Pericardium fibroblast (primary cell): ENCODE results near the gene GPR153. TPM values are rescaled to one million over a fixed set of nuclear protein-coding genes. Genes with fewer than 3 reads are reported as not detected.

ENCODE experiments used
- total RNA-seq: library from RNA; depleted of rRNA; stranded (reverse); fragments of >200 nt; gene quantifications from 2 replicates; pipeline ENCODE4 v1.2.3, GENCODE V29; 2015

Gene GPR153
- 24.6 and 27.2 TPM in 2 replicates for total RNA-seq

DNA sequence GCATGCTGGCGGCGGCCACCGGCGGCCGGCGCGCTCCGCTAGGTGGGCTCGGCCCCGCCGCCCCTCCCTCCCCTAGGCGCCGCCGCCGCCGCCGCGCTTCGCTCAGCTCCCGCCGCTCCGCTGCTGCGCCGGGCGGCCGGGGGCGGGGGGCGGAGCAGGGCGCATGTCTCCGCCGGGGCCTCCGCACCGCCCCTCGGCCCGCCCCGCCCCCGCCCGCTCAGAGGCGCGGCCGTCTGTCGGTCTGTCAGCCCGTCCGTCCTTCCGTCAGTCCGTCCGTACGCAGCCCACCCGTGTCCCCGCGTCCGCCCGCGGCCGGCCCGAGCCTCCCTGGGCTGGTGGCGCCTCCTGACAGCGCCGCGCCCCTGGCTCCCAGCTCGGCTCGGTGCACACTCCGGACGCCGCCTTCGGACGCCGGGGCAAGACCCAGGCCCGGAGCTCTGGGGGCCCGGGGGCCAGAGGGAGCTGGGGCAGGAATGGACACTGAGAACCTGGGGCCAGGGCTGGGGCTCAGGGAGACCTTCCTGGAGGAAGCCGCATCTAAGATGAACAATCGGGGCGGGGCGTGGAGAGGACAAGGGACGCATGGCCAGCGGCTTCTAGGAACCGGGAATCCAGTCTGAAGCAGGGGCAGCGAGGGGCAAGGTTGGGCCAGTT is at the start of gene GPR153:
Gene GPR153, minus strand, starts transcription at position 138 of the 654 bp plus-strand sequence. CDS start 6,193 bp downstream, outside the sequence.

DNA sequence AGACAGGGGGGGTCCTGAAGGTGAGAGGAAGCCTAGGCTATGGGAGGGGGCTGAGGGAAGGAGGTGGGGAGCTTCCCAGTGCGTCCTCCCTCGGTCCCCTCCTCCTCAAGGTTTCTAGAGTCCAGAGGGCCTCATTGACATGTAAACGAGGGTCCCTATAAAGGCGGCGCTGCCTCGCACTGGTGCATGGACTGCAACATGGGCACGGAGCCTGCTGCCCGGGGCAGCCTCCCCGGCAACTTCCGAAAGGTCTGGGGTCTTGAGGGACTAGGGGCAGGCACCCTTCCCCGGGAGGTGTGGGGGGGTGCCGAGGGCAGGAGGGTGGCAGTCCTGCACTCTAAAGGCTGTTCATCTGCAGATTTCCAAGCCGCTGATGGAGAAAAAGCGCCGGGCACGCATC is 16.9 kb downstream of the GPR153 start, which contains the start of gene HES3:
Gene HES3, plus strand, starts transcription at position 187 of the 400 bp plus-strand sequence. Its CDS starts 187 bp downstream, at position 374.

DNA sequence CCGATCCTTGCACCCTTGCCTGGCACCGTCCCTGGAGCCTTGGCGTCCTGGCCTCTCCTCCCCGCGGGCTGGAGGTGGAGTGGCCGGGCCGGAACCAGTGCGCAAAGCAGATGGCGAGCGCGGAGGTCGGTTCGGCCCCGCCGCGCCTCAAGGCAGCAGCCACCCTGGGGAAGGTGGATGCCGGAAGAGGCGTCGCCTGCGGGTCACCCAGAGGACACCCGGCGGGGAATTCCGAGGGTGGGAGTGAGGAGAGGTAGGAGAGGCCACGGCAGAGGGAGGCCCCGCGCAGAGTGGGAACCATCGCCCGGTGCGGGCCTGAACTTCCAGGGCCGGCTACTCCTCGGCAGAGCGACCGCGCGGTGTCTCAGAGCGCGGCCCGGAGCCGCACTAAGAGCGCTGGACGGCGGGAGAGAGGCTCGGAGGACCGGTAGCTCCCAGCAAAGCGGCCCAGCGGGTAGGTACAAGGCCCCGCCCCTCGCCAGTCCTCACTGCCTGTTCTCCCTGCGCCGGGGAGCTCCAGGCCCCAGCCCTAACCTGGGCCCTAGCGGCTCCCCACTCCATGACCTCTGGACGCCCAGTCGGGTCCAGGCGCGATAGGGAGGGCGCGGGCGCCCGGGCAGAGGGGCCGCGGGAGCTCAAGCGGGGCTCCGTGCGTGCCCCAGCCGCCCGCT is 54.9 kb downstream of the GPR153 start, which contains the start of gene RNF207:
Gene RNF207, plus strand, starts transcription at position 271 of the 671 bp plus-strand sequence. CDS start 417 bp downstream, outside the sequence.

DNA sequence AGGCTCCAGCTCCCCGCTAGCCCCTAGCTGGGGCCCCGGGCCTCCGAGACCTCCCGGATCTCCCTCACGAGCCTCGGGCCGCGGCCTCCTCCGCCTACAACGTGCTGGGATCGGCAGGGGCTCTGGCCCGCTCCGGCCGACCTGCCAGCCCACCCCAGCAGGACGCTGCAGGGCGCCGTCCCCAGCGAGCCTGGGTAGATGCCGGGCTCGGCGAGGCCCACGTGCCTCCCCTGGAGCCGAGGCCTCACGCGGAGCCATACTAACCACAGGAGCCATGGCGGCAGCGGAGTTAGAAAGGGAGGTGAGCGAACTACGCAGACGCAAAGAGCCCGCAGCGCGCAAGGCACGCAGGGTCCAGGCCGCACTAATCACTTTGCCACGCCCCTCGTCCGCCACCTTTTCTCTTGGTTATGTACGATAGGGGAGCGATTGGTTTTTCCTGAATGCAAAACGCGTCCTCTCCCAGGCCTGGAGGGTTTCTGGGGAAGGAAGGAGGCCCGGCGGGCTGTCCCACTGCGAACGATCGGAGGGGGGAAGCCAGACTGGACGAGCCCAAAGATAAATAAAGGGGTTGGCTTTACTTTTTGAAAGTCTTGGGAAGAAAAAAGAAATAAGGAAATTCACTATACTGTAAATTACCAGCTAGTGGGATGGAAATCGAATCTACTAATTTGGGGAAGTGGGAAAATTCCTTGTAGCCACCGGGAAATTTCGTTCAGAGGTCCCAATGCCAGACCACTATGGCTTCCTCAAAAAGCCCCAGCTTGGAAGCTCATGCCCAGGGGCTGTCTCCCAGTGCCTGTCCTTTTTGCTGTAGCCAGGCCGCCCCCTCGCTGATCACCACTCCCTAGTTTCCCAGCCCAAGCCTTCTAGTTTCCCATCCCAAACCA is 61.4 kb downstream of the GPR153 start, which contains the start of gene RPL22:
Gene RPL22, minus strand, starts transcription at position 298 of the 890 bp plus-strand sequence. Its CDS starts 22 bp downstream, at position 276.

Other genes starting within 250 kb of the GPR153 start
- gene KCNAB2, start 215.2 kb downstream of the GPR153 start, total RNA-seq = 4.6 and 8.3 TPM in 2 replicates
- gene CHD5, start 80.8 kb downstream of the GPR153 start, total RNA-seq = under 0.01 TPM in 2 replicates
- 223 and 309 TPM in 2 replicates for gene RPL22, start 61.5 kb downstream of the GPR153 start, total RNA-seq
- 3.7 and 8.2 TPM in 2 replicates for gene RNF207, start 55.0 kb downstream of the GPR153 start, total RNA-seq
- 42.7 and 57.8 TPM in 2 replicates for gene ICMT, start 25.1 kb downstream of the GPR153 start, total RNA-seq
- not detected in 2 replicates for gene HES3, start 16.9 kb downstream of the GPR153 start, total RNA-seq
- 19.2 and 33.7 TPM in 2 replicates for gene ACOT7, start 132.7 kb upstream of the GPR153 start, total RNA-seq
- 0.12 TPM in 1 of 2 replicates, not detected in the other for gene HES2, start 158.8 kb upstream of the GPR153 start, total RNA-seq
- gene ESPN, start 163.7 kb upstream of the GPR153 start, total RNA-seq = under 0.01 TPM in 1 of 2 replicates, not detected in the other
- 4.6 and 10.7 TPM in 2 replicates for gene TNFRSF25, start 205.1 kb upstream of the GPR153 start, total RNA-seq
- gene PLEKHG5, start 230.6 kb upstream of the GPR153 start, total RNA-seq = 4.1 and 8.0 TPM in 2 replicates